HG02763 (cell line): ENCODE measurements around the gene MOG.
"Not testable (repeated sequence)": the region's sequence is repeated elsewhere in the genome, so short reads cannot be mapped to it uniquely, and the experiment has no call there.

ENCODE experiments used
- ATAC-seq: cut with Tn5 transposase; IDR thresholded peaks from one replicate; pipeline ENCODE4 v1.9.1; 2021; ENCODE audit warnings: mild to moderate bottlenecking, moderate library complexity; ENCODE audit not compliant: unreplicated experiment

The MOG gene

DNA sequence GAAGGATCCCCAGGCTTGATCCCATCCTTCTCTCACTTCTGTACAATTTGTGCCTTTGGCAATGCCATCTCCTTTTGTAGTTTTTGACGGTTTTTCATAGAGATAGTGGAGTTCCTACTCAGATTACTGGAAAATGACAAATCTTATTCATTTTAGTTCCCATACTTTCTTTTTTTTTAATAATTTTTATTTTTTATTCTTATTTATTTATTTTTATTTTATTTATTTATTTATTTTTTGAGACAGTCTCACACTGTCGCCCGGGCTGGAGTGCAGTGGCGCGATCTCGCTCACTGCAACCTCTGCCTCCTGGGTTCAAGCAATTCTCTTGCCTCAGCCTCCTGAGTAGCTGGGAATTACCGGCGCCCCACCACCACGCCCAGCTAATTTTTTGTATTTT, 19.6 kb upstream of the MOG start:
- ATAC-seq = no peak

DNA sequence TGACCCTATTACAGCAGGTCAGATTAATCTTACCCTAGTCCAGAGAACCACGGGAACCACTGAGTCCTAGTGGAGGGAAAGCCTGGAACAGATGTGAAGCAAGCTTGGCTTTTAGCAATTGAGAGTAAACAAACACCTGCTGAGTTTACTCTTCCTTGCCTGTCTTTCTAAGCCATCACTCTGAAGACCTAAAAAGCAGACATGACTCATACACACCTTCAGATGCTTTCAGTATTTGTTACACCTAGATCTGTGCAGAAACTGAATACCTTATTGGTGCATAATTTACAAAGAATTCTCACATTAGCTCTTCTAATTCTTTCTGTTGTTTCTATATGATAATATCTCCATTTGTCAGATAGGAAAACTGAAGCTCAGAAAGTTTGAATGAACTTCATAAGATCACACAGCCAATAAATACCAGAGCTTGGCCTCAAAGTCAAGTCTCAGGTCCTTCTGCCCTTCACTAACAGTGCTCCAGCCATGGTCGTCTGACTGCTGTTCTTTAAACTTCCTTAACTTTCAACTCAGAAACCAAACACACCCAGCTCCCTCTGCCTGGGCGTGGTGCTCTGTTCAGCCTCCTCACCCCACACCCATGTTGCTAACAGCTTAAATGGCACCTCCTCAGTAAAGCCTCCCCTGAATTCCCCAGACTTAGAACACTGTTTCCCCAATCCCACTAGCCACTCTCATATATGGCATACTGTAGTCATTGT, 15.3 kb upstream of the MOG start:
- no peak for ATAC-seq

DNA sequence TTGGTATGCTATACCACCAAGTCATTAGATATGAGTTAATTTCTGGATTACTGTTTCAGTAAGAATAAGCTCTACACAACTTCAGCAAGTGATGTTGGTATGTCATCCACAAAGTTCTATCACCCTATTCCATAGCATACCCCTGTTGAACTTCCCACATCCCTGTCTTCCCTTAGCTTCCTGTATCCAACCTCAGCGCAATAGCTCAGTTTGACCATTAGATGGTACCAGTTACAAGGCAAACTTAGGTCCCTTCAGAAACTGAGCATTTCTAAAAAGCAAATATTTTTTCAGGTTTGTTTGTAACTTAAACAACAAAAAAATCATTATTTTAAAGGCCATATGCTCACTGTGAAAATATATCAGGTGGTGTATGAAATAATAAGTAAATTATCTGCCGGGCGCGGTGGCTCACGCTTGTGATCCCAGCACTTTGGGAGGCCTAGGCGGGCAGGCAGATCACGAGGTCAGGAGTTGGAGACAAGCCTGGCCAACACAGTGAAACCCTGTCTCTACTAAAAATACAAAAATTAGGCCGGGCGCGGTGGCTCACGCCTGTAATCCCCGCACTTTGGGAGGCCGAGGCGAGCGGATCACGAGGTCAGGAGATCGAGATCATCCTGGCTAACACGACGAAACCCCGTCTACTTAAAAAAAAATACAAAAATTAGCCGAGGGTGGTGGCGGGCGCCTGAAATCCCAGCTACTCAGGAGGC, 8.8 kb upstream of the MOG start:
- no peak for ATAC-seq

DNA sequence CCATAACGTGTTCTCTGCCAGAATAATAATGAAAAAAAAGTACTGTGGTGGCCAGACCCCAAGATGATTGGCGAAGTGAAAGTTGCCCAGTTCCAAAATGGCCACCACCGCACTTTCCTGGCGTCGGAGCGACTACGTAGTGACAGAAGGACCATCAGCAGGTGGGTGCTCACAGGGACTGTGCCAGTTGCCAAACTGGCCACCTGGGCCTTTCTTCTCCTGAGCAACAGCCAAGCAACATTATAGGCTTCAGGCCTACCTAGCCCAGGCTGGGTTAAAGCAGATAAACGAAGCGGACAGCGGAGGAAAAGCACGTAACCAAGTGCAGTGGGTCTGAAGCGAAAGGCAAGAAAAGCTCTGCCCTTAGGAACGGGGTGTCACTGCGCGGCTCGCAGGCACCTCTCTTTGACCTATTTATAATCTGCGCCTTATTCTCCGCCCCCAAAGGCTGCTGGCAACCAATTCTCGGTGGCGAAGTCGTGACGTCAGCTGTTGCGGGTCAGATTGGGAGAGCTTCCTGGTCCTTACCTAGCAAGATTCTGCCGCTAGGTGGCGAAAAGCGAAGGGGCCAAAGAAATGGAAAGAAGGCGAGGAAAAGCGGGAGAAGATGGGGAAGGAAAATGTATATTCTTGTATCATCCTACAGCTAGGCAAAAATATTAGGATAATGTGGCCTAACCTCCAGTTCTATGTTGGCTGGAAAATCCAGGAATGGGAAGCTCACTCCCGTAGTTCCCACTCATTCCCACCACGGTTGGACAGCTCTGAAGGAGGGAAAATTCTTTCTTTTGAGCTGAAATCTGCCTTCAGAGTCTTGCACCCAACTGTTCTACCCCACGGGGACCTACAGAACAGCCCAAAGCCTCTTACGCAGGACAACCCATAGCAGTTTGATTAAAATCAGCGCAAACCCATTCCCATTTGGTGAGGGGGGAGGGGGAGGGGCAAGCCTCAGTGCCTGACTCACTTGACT, 6.9 kb upstream of the MOG start:
- ATAC-seq = peak; percentile 96

DNA sequence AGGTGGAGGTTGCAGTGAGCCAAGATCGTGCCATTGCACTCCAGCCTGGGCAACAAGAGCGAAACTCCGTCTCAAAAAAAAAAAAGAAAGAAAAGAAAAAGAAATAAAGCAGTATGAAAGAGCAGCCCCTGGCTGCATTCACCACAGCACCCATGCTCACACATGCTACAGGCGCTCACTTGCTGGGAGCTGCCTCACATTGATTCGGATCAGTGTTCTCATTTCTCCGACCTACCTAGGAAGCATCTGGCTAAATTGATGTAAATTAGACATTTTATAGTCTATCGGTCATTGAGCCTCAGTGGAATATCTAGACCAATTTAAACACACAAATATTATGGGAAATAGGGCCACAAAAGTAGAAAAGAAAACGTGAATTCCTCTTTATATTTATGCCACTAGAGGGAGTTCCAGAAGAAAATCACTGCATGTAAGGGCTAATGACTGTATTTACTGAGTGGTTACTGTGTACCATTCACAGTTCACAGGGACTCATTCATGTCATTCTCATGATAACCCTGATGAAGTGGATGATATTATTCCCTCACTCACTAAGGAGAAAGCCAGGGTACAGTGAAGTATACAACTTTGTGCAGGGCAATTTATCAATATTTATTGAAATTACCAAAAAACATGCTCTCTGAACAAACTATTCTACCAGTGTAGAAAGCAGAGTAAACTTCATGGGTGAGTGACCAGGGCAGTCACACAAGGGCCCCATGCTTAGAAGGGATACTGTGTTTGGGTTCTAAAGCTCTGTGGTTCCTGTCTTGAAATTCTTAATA, 5.3 kb upstream of the MOG start:
- no peak for ATAC-seq

DNA sequence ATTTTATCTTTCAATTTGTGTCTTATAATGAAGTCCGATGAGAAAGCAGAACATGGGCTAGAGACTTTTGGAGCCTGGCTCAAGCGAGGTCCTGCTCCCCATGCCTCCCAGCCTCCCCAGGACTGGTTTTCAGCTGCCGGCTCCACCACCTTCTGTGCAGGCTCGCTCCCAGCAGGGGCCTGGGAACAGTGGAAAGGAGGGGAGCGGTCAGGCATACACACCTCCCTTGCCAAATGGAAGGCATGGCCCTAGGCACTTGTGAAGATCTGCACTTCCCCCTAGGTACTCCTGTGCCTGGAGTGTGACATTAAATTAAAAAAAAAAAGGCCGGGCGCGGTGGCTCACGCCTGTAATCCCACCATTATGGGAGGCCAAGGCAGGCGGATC, 4.7 kb upstream of the MOG start:
- no peak for ATAC-seq

DNA sequence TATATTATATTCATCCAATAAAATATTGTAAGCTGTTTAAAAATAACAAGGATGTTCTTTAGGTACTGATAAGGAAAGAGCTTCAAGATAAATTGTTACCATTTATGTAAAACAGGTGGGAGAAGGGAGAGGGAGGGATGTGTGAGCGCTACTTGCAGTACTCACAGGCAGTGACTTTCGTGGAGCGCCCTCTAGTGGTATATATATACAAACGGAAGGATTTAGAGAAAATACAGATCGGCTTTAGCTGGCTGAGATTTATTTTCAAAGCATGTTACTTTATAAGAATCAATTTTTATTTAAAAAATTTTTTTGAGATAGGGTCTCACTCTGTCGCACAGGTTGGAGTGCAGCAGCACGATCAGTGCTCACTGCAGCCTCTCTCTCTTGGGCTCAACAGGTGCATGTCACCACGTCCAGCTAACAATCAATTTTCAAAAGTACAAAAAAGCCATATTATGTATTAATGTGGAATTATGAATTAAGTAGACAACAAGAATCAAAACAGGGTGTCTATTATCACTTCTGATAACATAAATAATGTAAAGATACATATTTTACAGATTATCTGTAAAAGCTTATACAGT, 3.3 kb upstream of the MOG start:
- ATAC-seq = no peak

DNA sequence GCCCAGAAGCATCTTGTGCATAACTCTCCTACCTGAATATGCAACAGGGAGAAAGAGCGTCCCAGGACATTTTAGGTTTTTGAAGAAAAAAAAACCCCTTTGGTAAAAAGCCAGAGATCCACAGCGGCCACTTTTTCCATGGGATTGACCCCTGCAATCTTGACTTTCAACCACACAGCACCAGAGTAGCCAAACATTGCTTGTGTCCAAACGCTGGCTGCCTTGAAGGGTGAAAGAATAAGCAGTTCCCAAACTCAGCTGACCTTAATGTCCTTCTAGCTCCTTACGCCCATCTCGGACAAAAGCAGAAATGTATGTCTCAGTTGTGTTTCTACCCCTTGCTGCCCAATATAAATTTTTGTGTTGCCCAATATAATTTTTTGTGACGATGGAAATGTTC, 1.2 kb upstream of the MOG start:
- ATAC-seq = no peak

DNA sequence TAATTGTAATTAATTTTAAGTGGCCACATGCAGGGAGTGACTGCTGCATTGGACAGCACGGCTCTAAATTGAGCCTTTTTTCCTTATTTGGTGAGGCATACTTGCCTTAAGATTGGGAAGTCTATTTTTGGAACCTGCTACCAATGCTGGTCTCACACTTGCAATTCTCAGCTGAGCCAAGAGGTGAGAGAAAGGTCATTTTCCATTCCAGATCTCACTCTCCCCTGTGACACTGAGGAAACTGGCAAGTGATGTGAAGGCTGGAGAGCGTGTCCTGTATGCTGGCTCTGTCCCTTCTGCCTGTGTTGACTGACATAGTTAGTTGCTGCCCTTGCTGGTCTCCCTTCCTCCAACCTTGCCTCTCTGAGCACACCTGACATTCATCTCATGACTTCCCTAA, 735 bp upstream of the MOG start:
- ATAC-seq = no peak

DNA sequence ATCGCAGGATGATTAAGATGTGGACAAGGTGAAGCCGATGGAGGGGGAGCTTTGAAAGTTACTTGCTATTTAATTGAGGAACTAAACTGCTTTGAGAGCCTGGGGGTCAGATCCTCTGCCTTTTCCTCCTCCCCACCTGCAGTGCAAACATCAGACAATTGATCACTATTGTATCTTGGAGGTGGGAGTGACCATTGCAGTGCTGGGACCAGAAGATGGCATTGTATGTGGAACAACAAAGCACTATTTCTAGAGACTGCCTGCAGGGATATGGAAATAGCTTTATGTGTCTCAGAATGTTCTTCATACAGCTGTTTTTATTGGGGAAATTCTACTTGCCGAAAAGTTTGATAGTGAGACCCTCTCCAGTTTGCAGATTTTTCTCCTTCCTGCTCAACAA, 4.2 kb downstream of the MOG start:
- ATAC-seq = no peak

DNA sequence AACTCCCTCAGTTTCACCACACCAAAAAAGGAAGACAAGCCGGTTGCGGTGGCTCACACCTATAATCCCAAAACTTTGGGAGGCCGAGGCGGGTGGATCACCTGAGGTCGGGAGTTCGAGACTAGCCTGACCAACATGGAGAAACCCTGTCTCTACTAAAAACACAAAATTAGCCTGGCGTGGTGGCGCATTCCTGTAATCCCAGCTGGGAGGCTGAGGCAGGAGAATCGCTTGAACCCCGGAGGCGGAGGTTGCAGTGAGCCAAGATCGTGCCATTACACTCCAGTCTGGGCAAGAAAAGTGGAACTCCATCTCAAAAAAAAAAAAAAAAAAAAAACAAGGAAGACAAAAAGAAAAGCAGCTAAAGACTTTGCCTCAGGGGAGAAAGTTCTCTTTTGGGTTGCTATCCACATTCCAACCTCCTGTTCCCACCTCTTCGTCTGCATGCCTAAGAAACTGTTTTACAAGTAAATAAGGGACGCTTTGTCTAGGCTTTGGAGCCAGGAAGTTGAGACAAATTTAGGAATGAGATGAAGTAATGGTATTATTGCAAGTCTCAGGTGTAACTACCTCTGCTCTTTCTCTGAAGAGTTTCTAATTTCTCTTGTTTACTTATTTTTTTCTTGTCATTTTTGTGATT, 4.7 kb downstream of the MOG start:
- not testable (repeated sequence) for ATAC-seq

DNA sequence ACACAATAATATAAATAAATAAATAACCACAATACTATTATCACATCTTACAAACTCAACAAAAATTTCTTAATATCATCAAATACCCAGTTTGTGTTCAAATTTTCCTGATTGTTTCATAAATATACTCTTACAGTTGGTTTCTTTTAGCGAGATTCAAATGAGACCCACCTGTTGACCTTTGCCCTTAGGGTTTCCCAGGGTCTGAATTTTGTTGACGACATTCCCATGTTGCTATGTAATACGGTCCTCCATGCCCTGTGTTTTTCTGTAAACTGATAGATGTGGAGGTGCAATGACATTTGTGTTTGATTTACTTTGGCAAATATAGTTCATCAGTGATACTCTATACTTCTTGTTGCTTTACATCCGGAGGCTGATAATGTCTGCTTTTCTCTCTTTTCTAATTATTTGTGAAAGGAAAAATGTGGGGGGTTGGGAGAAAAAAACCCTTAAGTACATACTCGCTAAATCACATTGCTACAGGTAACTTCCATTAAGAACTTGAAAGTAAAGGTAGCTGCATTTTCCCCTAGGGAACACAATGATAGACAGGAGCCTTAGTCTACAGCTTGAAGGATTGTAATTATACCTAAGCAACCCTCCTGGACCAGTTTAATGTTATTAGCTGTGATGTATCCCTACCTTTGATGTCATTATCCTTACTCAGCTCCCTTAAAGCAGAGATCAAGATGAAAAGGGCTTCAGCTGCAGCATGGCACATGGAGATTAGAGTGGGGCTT, 6.6 kb downstream of the MOG start:
- no peak for ATAC-seq

DNA sequence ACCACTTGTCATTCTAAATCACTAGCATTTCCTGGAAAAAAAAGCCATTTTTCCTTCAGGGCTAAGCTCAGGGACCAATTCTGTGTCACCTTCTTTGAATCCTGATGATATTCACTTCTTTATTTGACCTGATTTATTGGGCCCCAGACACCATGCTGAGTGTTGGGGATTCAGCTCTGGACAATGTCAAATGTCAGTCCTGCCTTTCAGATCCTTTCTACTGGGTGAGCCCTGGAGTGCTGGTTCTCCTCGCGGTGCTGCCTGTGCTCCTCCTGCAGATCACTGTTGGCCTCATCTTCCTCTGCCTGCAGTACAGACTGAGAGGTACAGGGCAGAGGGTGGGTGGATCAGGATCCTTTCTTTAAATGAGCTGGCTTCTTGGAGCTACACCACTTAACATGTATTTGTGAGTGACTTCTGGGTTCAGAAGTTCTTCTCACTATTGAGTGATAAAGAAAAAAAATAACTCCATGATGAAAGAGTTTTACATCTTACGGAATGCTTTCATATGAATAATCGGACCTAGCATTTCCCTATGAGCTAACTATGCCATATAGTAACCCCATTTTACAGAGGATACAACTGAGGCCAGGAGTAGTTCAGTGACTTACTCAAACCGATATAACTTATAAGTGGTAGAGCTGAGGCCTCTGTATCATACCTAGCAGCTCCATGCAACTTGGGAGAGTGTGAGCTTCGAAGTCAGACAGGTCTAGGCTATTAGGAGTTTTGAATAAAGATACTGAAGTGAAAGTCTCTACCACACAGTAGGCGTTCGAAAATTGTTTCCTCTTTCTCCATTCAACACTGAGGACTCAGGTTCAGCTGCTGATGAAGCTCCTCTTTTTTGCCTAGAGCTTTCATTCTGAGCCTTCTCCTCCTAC, 9.3 kb downstream of the MOG start:
- ATAC-seq = no peak

DNA sequence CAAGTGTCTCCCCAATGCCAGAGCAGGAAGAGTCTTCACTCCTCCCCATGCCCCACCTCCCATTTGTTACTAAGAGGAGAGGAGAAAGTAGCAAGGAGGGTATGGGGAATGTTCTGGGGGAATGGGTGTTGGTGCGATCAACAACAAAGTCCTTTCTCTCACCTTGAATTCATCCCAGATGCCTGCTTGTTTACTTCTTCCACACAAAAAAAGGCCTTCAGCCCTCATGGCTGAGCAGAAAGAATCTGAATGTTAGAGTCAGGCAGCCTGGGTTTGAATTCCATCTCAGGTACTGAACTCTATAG, 9.9 kb downstream of the MOG start:
- ATAC-seq = no peak

DNA sequence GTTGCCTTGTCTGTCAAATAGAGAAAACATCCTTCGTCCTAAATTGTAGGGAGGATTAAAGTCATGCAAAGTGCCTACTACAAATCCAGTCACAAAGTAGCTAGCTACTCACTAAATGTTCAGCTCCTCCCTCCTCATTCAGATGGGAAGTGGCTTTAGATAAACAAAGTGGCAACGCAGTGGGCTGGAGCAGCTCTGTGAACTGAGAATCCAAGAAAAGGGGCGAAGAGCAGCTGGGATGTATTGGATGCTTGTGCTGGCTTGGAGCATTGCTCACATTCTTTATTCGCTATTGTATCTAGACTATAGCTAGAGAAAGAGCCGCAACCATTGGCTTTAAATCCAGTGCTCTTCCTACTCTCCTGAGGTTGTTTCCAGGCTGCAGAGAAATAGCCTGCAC, 10.3 kb downstream of the MOG start:
- ATAC-seq = no peak

DNA sequence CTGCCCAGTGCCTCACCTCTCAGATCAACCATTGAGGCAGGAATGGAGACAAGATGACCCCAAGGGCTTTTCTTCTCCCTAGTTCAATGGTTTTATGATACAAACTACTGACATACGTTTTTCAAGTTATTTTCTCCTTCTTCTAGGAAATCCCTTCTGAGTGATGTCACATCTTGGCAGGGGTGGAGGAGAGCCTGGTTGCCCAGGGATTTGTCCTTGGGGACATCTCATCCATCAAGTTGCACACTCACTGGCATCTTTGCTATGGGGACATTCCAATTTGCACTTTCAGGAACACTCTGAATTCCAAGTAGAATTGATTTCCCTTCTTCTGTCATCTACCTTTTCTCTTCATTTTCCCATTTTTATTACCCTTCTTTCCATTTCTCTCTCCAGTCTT, 14.1 kb downstream of the MOG start:
- ATAC-seq = no peak

DNA sequence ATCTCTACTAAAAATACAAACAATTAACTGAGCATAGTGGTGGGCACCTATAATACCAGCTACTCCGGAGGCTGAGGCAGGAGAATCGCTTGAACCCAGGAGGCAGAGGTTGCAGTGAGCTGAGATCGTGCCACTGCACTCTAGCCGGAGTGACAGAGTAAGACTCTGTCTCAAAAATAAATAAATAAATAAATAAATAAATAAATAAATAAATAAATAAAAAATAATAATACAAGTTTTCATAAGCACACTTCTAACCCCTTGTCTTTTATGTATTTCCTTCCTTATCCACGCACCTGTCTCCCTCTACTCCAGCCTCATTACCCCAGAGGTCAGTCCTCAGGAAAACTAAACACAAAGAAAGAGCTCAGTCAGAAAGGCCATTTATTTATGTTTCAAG, 15.2 kb downstream of the MOG start:
- not testable (repeated sequence) for ATAC-seq

DNA sequence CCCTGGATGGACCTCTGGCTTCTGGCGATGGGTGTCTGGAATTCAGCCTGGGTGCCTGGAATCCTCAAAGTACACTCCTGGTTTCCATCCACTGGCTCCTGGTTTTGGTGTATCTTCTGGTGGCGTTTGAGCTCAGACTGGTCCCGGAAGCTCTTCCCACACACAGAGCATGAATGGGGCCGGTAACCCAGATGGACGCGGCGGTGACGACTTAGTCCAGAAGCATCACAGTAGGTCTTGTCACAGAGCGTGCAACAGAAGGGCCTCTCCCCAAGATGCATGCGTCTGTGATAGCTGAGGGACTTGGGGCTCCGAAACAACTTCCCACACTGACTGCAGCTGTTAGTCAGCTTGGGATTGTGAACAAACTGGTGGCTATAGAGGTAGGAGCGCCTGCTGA, 16.3 kb downstream of the MOG start:
- no peak for ATAC-seq

DNA sequence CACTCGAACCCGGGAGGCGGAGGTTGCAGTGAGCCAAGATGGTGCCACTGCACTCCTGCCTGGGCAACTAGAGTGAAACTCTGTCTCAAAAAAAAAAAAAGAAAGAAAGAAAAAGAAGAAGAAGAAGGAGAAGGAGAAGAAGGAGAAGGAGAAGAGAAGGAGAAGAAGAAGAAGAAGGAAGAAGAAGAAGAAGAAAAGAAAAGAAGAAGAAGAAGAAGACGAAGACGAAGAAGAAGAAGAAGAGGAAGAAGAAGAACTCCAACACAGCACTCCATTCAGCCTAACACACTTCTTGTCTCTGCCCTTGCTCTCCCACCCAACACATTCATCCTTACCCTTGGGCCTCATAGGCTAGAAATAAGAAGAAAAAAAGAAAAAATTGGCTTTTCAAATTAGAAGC, 17.1 kb downstream of the MOG start:
- no peak for ATAC-seq
